ENCODE measurements around the gene NXN. TPM values are rescaled to one million over a fixed set of nuclear protein-coding genes. Genes with fewer than 3 reads are reported as not detected.

The NXN gene
- total RNA-seq, 2 donors from 2014 or later, result 2.6 to 16.3 TPM

GRCh38 chr17:1022278-1023024 lies 42.9 kb upstream of the NXN start:
- Histone ChIP-seq H3K36me3 (no peaks in the 10 kb centered on the region), H3K9ac (ENCODE audit: low read depth in 2 of 2, low read length in 2 of 2) (no peak overlapping the region), H3K27me3 (no peaks in the 10 kb centered on the region), H3K9me3 (no peaks in the 10 kb centered on the region), H3K4me1 (no peaks in the 10 kb centered on the region), H3K27ac (no peak overlapping the region), H3K4me3 (no peak overlapping the region)
- TF ChIP-seq CTCF (IDR thresholded peaks at IDR 0.05), result no peak
- intact Hi-C loops (cut with DNase I), result no loop called here
- DNase-seq, result no peak

- Histone ChIP-seq H3K4me3 (no peak overlapping the region), H3K9me3 (no peaks in the 10 kb centered on the region), H3K27me3 (no peaks in the 10 kb centered on the region), H3K36me3 (no peaks in the 10 kb centered on the region), H3K9ac (ENCODE audit: low read depth in 2 of 2, low read length in 2 of 2) (no peak overlapping the region), H3K4me1 (no peaks in the 10 kb centered on the region), H3K27ac (no peak overlapping the region)
- intact Hi-C loops (cut with DNase I), result no loop called here
- TF ChIP-seq CTCF (IDR thresholded peaks at IDR 0.05), result no peak
- no peak for DNase-seq
These were observed 41.6 kb upstream of the NXN start for GRCh38 chr17:1021147-1021546.

- Histone ChIP-seq H3K36me3 (no peaks in the 10 kb centered on the region), H3K27ac (no peak overlapping the region), H3K9me3 (no peaks in the 10 kb centered on the region), H3K4me1 (no peaks in the 10 kb centered on the region), H3K4me3 (no peak overlapping the region), H3K27me3 (no peaks in the 10 kb centered on the region), H3K9ac (ENCODE audit: low read depth in 2 of 2, low read length in 2 of 2) (peak overlapping the region in 1 of 2 donors; percentile 46)
- intact Hi-C loops (cut with DNase I), result no loop called here
- TF ChIP-seq CTCF (IDR thresholded peaks at IDR 0.05), result no peak
- DNase-seq, result no peak
These were observed 39.9 kb upstream of the NXN start for GRCh38 chr17:1019451-1019850.

GRCh38 chr17:1018547-1018946 lies 39.0 kb upstream of the NXN start:
- Histone ChIP-seq H3K4me3 (no peak overlapping the region), H3K27ac (no peak overlapping the region), H3K9me3 (no peaks in the 10 kb centered on the region), H3K27me3 (no peaks in the 10 kb centered on the region), H3K9ac (ENCODE audit: low read depth in 2 of 2, low read length in 2 of 2) (peak overlapping the region in 1 of 2 donors; percentile 31), H3K36me3 (no peaks in the 10 kb centered on the region), H3K4me1 (no peaks in the 10 kb centered on the region)
- intact Hi-C loops (cut with DNase I), result no loop called here
- DNase-seq, result no peak
- TF ChIP-seq CTCF (IDR thresholded peaks at IDR 0.05), result no peak

- peaks cover 17% of the 10 kb centered on the region for H3K36me3 ChIP-seq
- no peak for DNase-seq
These were observed 34.1 kb upstream of the NXN start for GRCh38 chr17:1013729-1014090.

More at GRCh38 chr17:1013729-1014090, 34.1 kb upstream of the NXN start:
- intact Hi-C loops (cut with DNase I), result no loop called here
- Histone ChIP-seq H3K27me3 (no peaks in the 10 kb centered on the region), H3K4me3 (no peak overlapping the region), H3K27ac (no peak overlapping the region), H3K4me1 (no peaks in the 10 kb centered on the region), H3K9me3 (no peaks in the 10 kb centered on the region), H3K9ac (ENCODE audit: low read depth in 2 of 2, low read length in 2 of 2) (no peak overlapping the region)
- no peak for TF ChIP-seq CTCF (IDR thresholded peaks at IDR 0.05)
